NOMO-1 (cell line): ENCODE data around the gene TRAF7.

Source experiments
- DNase-seq, 2 experiments: peaks; one replicate each; lab custom pipeline; 2025; ENCODE audit not compliant: unreplicated experiment in 2 of 2; lab: John Stamatoyannopoulos, UW

Gene TRAF7

GRCh38 chr16:2147378-2147777, 8.2 kb upstream of the TRAF7 start:
- no peak for DNase-seq

- DNase-seq: peak; percentile 25 to 35
Observed at GRCh38 chr16:2147981-2148671, 7.5 kb upstream of the TRAF7 start, which contains the start of gene RAB26. RAB26 (plus strand) TSS chr16:2148625; CDS start chr16:2148784, 159 bp downstream.

GRCh38 chr16:2148714-2149629, 6.6 kb upstream of the TRAF7 start:
- no peak for DNase-seq

GRCh38 chr16:2149630-2150417, 5.8 kb upstream of the TRAF7 start:
- DNase-seq: no peak

GRCh38 chr16:2150418-2151187, 5.0 kb upstream of the TRAF7 start:
- DNase-seq: no peak

GRCh38 chr16:2151188-2152091, 4.1 kb upstream of the TRAF7 start:
- DNase-seq: no peak

- no peak for DNase-seq
Observed at GRCh38 chr16:2152695-2153506, 2.7 kb upstream of the TRAF7 start.

GRCh38 chr16:2154533-2155090, 970 bp upstream of the TRAF7 start:
- no peak for DNase-seq

GRCh38 chr16:2155977-2156848, 631 bp downstream of the TRAF7 start:
- peak in 1 of 2 experiments; percentile 35 for DNase-seq

- DNase-seq: no peak
Observed at GRCh38 chr16:2156849-2157224, 1.3 kb downstream of the TRAF7 start.

GRCh38 chr16:2157480-2158261, 2.1 kb downstream of the TRAF7 start:
- no peak for DNase-seq

- DNase-seq: no peak
Observed at GRCh38 chr16:2158262-2158638, 2.7 kb downstream of the TRAF7 start.

- DNase-seq: no peak
Observed at GRCh38 chr16:2159175-2159838, 3.7 kb downstream of the TRAF7 start.

GRCh38 chr16:2160915-2161551, 5.5 kb downstream of the TRAF7 start:
- no peak for DNase-seq

GRCh38 chr16:2161911-2162310, 6.3 kb downstream of the TRAF7 start:
- no peak for DNase-seq
